Small intestine (tissue), 7 donors: ENCODE results near the gene EIPR1. TPM values are rescaled to one million over a fixed set of nuclear protein-coding genes. Genes with fewer than 3 reads are reported as not detected.

Experiments
- DNase-seq, 2 donors: peaks; one replicate each; pipeline versions ENCODE4 v3.0.0 to v3.0.0-alpha.2; 2013
- FAIRE-seq: peaks from 2 replicates; lab custom pipeline; 2012; peaks lifted over from hg19 to GRCh38; lab: Jason Lieb, UNC
- H3K27ac ChIP-seq, 3 donors: one replicate each; pipeline ENCODE4 v1.5.1; 2013; ENCODE audit warnings: low read length in 2 of 3, mild to moderate bottlenecking in 2 of 3, control low read depth in 1 of 3, inconsistent platforms in 1 of 3, low read depth in 1 of 3, moderate library complexity in 1 of 3
- H3K27me3 ChIP-seq, 3 donors: one replicate each; pipeline ENCODE4 v1.6.1; 2013; ENCODE audit warnings: low read length in 3 of 3, inconsistent platforms in 1 of 3; ENCODE audit not compliant: control insufficient read depth in 3 of 3, insufficient read depth in 3 of 3
- H3K36me3 ChIP-seq, 3 donors: one replicate each; pipeline ENCODE4 v1.6.1; 2013; ENCODE audit warnings: low read length in 3 of 3, inconsistent platforms in 1 of 3, low read depth in 1 of 3, mild to moderate bottlenecking in 1 of 3, moderate library complexity in 1 of 3; ENCODE audit not compliant: control insufficient read depth in 3 of 3, insufficient read depth in 2 of 3
- H3K4me1 ChIP-seq, 3 donors: one replicate each; pipeline ENCODE4 v1.6.1; 2013; ENCODE audit warnings: low read length in 2 of 3, inconsistent platforms in 1 of 3, low read depth in 1 of 3, mild to moderate bottlenecking in 1 of 3, moderate library complexity in 1 of 3; ENCODE audit not compliant: control insufficient read depth in 3 of 3, insufficient read depth in 2 of 3
- H3K4me3 ChIP-seq, 3 donors: one replicate each; pipeline ENCODE4 v1.5.1; 2013; ENCODE audit warnings: low read length in 3 of 3, control low read depth in 1 of 3, inconsistent platforms in 1 of 3, low read depth in 1 of 3, mild to moderate bottlenecking in 1 of 3, moderate library complexity in 1 of 3
- H3K9me3 ChIP-seq, 2 donors: one replicate each; pipeline ENCODE4 v1.6.1; 2013; ENCODE audit warnings: low read depth in 1 of 2, low read length in 1 of 2; ENCODE audit not compliant: control insufficient read depth in 2 of 2, insufficient read depth in 1 of 2
- WGBS, 3 donors: extraction: QIAGEN DNeasy Blood & Tissue Kit; methylation state at CpG; one replicate each; pipeline ENCODE4 v1.1.7; 2013; 5-methylcytosine and 5-hydroxymethylcytosine counted together
- polyA plus RNA-seq, 4 donors: library from polyadenylated mRNA; stranded (reverse) in 3 of 4; unstranded in 1 of 4; fragments of 200-250 nt in 3 of 4; fragments of 120-200 nt in 1 of 4; gene quantifications; one replicate each; pipeline versions ENCODE4 v1.2.1 to v1.2.3, GENCODE V29; 2013
- donor health status: healthy with polysubstance abuse.
- donor health status: control.
- donor health status: control.
- donor health status: Bipolar disorder and iron deficiency.
- donor health status: healthy.

EIPR1 gene
- polyA plus RNA-seq, 4 donors = 16.8 to 28.5 (median 19.5) TPM

GRCh38 chr2:3301001-3301400 lies 76.6 kb downstream of the EIPR1 start:
- Histone ChIP-seq H3K36me3 (peaks cover 0 to 20% (median 3%) of the 10 kb centered on the region in 3 donors), H3K9me3 (no peaks in the 10 kb centered on the region), H3K4me3 (no peak overlapping the region), H3K27me3 (no peaks in the 10 kb centered on the region), H3K4me1 (no peaks in the 10 kb centered on the region), H3K27ac (no peak overlapping the region)
- DNase-seq (no peak), FAIRE-seq (no peak)
- 94 to 96% (median 95%) methylated on average over 6 of the region's 6 CpGs for WGBS, 3 donors

- no peak for FAIRE-seq
- Histone ChIP-seq H3K4me3 (no peak overlapping the region), H3K9me3 (no peaks in the 10 kb centered on the region), H3K36me3 (peaks cover 0 to 20% (median 3%) of the 10 kb centered on the region in 3 donors), H3K27ac (no peak overlapping the region), H3K27me3 (no peaks in the 10 kb centered on the region), H3K4me1 (no peaks in the 10 kb centered on the region)
- 92 to 94% (median 94%) methylated on average over 14 of the region's 14 CpGs for WGBS, 3 donors
- DNase-seq = no peak
These were observed 77.2 kb downstream of the EIPR1 start for GRCh38 chr2:3300224-3300995.

- FAIRE-seq = no peak
- 97 to 98% (median 98%) methylated on average over 7 of the region's 7 CpGs for WGBS, 3 donors
- no peak overlapping the region for H3K27ac ChIP-seq
These were observed 77.9 kb downstream of the EIPR1 start for GRCh38 chr2:3299703-3300102.

GRCh38 chr2:3299130-3299529 lies 78.5 kb downstream of the EIPR1 start:
- Histone ChIP-seq H3K4me1 (no peaks in the 10 kb centered on the region), H3K4me3 (no peak overlapping the region), H3K36me3 (peaks cover 0 to 20% (median 3%) of the 10 kb centered on the region in 3 donors), H3K9me3 (no peaks in the 10 kb centered on the region), H3K27me3 (no peaks in the 10 kb centered on the region), H3K27ac (no peak overlapping the region)
- 95 to 99% (median 97%) methylated on average over 12 of the region's 12 CpGs for WGBS, 3 donors
- DNase-seq (no peak), FAIRE-seq (no peak)

More at GRCh38 chr2:3299703-3300102, 77.9 kb downstream of the EIPR1 start:
- Histone ChIP-seq H3K27me3 (no peaks in the 10 kb centered on the region), H3K36me3 (peaks cover 0 to 20% (median 3%) of the 10 kb centered on the region in 3 donors), H3K4me1 (no peaks in the 10 kb centered on the region), H3K9me3 (no peaks in the 10 kb centered on the region), H3K4me3 (no peak overlapping the region)
- DNase-seq = no peak

- WGBS, 3 donors = 89 to 94% (median 92%) methylated on average over 7 of the region's 7 CpGs
- H3K4me3 ChIP-seq = no peak overlapping the region
These were observed 79.4 kb downstream of the EIPR1 start for GRCh38 chr2:3298191-3298590.

GRCh38 chr2:3297523-3297922 lies 80.1 kb downstream of the EIPR1 start:
- FAIRE-seq (no peak), DNase-seq (no peak)
- Histone ChIP-seq H3K4me3 (no peak overlapping the region), H3K27ac (no peak overlapping the region), H3K36me3 (peaks cover 0 to 19% (median 3%) of the 10 kb centered on the region in 3 donors), H3K27me3 (no peaks in the 10 kb centered on the region), H3K4me1 (no peaks in the 10 kb centered on the region), H3K9me3 (no peaks in the 10 kb centered on the region)
- 94 to 97% (median 96%) methylated on average over 6 of the region's 6 CpGs for WGBS, 3 donors

More at GRCh38 chr2:3298191-3298590, 79.4 kb downstream of the EIPR1 start:
- no peak overlapping the region for H3K27ac ChIP-seq
- H3K36me3 ChIP-seq = peaks cover 0 to 22% (median 3%) of the 10 kb centered on the region in 3 donors
- FAIRE-seq (no peak), DNase-seq (no peak)
- no peaks in the 10 kb centered on the region for H3K4me1 ChIP-seq
- H3K9me3 ChIP-seq = no peaks in the 10 kb centered on the region
- no peaks in the 10 kb centered on the region for H3K27me3 ChIP-seq

- Histone ChIP-seq H3K9me3 (no peaks in the 10 kb centered on the region), H3K27me3 (no peaks in the 10 kb centered on the region), H3K4me3 (no peak overlapping the region), H3K36me3 (peaks cover 0 to 16% (median 0%) of the 10 kb centered on the region in 3 donors), H3K27ac (no peak overlapping the region), H3K4me1 (no peaks in the 10 kb centered on the region)
- WGBS, 3 donors = 86 to 92% (median 88%) methylated on average over 4 of the region's 4 CpGs
- FAIRE-seq (no peak), DNase-seq (peak in 1 of 2 donors; percentile 13)
These were observed 81.2 kb downstream of the EIPR1 start for GRCh38 chr2:3296182-3296972.

GRCh38 chr2:3294493-3294892 lies 83.1 kb downstream of the EIPR1 start:
- H3K9me3 ChIP-seq = peaks cover 0 to 4% of the 10 kb centered on the region in 2 donors
- no peak for DNase-seq
- H3K36me3 ChIP-seq = peaks cover 0 to 12% (median 0%) of the 10 kb centered on the region in 3 donors
- H3K4me3 ChIP-seq = no peak overlapping the region
- no peak for FAIRE-seq
- H3K27me3 ChIP-seq = no peaks in the 10 kb centered on the region
- WGBS, 3 donors = 47 to 75% (median 54%) methylated on average over 4 of the region's 4 CpGs
- no peak overlapping the region for H3K27ac ChIP-seq
- no peaks in the 10 kb centered on the region for H3K4me1 ChIP-seq
